ENCODE measurements around the gene SYNJ2. TPM values are rescaled to one million over a fixed set of nuclear protein-coding genes. Genes with fewer than 3 reads are reported as not detected.

The SYNJ2 gene
- total RNA-seq, 2 experiments from 2014 or later, result 28.6 to 30.1 TPM

- peak; percentile 68 for DNase-seq
- Mint-ChIP-seq H3K36me3 (ENCODE audit: low read depth) (peaks cover 2% of the 10 kb centered on the region), H3K4me1 (peaks cover 53% of the 10 kb centered on the region), H3K27ac (peak overlapping the region; percentile 77), H3K4me3 (peak overlapping the region; percentile 58), H3K27me3 (no peaks in the 10 kb centered on the region), H3K9me3 (ENCODE audit: low read depth) (no peaks in the 10 kb centered on the region)
- peak; percentile 83 for ATAC-seq
- ChIA-PET POLR2A (interaction anchor here (0.8 to 1.0 kb wide), 3 partner anchors 11 to 67 kb away, joined by 3 to 7 read pairs (median 4); no protein-coding TSS in a partner anchor), CTCF (interaction anchor here (0.5 to 1.6 kb wide), 10 partner anchors 10 to 87 kb away, joined by 3 to 6 read pairs (median 3); no protein-coding TSS in a partner anchor)
- intact Hi-C loops (cut with DNase I, micrococcal nuclease), result no loop called here
Measured at GRCh38 chr6:157990321-157991066, 8.8 kb downstream of the SYNJ2 start.

- Mint-ChIP-seq H3K36me3 (ENCODE audit: low read depth) (peaks cover 2% of the 10 kb centered on the region), H3K4me3 (no peak overlapping the region), H3K27me3 (no peaks in the 10 kb centered on the region), H3K4me1 (peaks cover 54% of the 10 kb centered on the region), H3K9me3 (ENCODE audit: low read depth) (no peaks in the 10 kb centered on the region), H3K27ac (peak overlapping the region; percentile 77)
- DNase-seq, result no peak
- ChIA-PET CTCF (interaction anchor here (1.0 to 1.4 kb wide), 3 partner anchors 17 to 81 kb away, joined by 3 to 5 read pairs (median 3); no protein-coding TSS in a partner anchor), POLR2A (no interaction called here)
- intact Hi-C loops (cut with DNase I, micrococcal nuclease), result no loop called here
- ATAC-seq, result no peak
Measured at GRCh38 chr6:157991067-157991432, 9.4 kb downstream of the SYNJ2 start.

GRCh38 chr6:157993076-157993475 lies 11.4 kb downstream of the SYNJ2 start:
- no peak for ATAC-seq
- CTCF ChIA-PET, result interaction anchor here (1.5 to 1.6 kb wide), 2 partner anchors 33 to 80 kb away, joined by 3 to 5 read pairs; no protein-coding TSS in a partner anchor
- peaks cover 60% of the 10 kb centered on the region for H3K4me1 Mint-ChIP-seq
- H3K27me3 Mint-ChIP-seq, result no peaks in the 10 kb centered on the region
- intact Hi-C loops (cut with DNase I, micrococcal nuclease), result no loop called here
- POLR2A ChIA-PET, result interaction anchor here (0.6 kb wide), 1 partner anchor 902 kb away, joined by 4 read pairs; no protein-coding TSS in a partner anchor
- no peak overlapping the region for H3K4me3 Mint-ChIP-seq
- no peak for DNase-seq
- no peaks in the 10 kb centered on the region for H3K9me3 Mint-ChIP-seq (ENCODE audit: low read depth)
- H3K27ac Mint-ChIP-seq, result no peak overlapping the region
- peaks cover 2% of the 10 kb centered on the region for H3K36me3 Mint-ChIP-seq (ENCODE audit: low read depth)

DNA sequence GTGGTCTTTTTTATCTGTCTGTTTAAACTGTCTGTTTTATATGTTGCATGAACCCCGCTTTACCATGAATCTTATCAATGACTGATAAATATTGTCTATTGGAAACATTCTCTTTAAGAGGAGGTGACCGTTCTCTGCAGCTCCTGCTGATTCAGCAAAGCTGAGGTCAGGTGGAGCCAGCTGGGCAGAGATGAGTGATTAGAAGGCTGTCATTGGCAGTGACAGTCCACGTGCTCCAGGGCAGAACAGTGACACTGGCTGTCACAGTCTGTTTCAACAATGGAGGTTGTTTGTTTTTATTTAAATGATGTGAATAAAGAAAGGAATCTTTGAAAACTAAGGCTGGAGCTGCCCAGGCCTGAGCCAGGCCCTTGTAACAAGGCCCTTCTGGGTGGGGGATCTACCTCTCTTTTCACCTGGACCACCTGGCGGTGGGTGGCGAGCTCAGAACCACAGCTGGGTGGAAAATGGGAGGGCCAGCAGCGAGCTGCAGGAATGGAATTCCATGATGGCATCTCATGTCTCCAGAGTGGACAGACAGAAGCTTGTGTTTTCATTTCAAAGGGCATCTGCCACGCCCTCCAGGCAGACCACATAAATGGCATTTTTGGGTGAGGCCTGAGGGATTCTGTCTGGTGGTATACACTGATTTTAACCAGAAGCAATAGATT lies 12.6 kb downstream of the SYNJ2 start:
- ATAC-seq (no peak), DNase-seq (no peak)
- H3K27ac Mint-ChIP-seq, result no peak overlapping the region
- peaks cover 55% of the 10 kb centered on the region for H3K4me1 Mint-ChIP-seq
- H3K9me3 Mint-ChIP-seq (ENCODE audit: low read depth), result no peaks in the 10 kb centered on the region
- H3K27me3 Mint-ChIP-seq, result no peaks in the 10 kb centered on the region
- ChIA-PET CTCF (interaction anchor here (1.1 to 1.8 kb wide), 4 partner anchors 9 to 79 kb away, joined by 3 to 6 read pairs (median 4); no protein-coding TSS in a partner anchor), POLR2A (no interaction called here)
- peaks cover 5% of the 10 kb centered on the region for H3K36me3 Mint-ChIP-seq (ENCODE audit: low read depth)
- H3K4me3 Mint-ChIP-seq, result no peak overlapping the region
- intact Hi-C loops (cut with DNase I, micrococcal nuclease), result no loop called here

- H3K9me3 Mint-ChIP-seq (ENCODE audit: low read depth), result no peaks in the 10 kb centered on the region
- H3K36me3 Mint-ChIP-seq (ENCODE audit: low read depth), result peaks cover 5% of the 10 kb centered on the region
- ATAC-seq (no peak), DNase-seq (no peak)
- no peaks in the 10 kb centered on the region for H3K27me3 Mint-ChIP-seq
- CTCF ChIA-PET, result interaction anchor here (0.6 to 1.8 kb wide), 3 partner anchors 12 to 73 kb away, joined by 3 to 6 read pairs (median 4); no protein-coding TSS in a partner anchor
- H3K4me3 Mint-ChIP-seq, result no peak overlapping the region
- POLR2A ChIA-PET, result interaction anchor here (0.5 kb wide), 1 partner anchor 265 kb away, joined by 3 read pairs; no protein-coding TSS in a partner anchor
- H3K27ac Mint-ChIP-seq, result no peak overlapping the region
- intact Hi-C loops (cut with DNase I, micrococcal nuclease), result no loop called here
- H3K4me1 Mint-ChIP-seq, result peaks cover 45% of the 10 kb centered on the region
Measured at GRCh38 chr6:157995458-157995857, 13.8 kb downstream of the SYNJ2 start.

DNA sequence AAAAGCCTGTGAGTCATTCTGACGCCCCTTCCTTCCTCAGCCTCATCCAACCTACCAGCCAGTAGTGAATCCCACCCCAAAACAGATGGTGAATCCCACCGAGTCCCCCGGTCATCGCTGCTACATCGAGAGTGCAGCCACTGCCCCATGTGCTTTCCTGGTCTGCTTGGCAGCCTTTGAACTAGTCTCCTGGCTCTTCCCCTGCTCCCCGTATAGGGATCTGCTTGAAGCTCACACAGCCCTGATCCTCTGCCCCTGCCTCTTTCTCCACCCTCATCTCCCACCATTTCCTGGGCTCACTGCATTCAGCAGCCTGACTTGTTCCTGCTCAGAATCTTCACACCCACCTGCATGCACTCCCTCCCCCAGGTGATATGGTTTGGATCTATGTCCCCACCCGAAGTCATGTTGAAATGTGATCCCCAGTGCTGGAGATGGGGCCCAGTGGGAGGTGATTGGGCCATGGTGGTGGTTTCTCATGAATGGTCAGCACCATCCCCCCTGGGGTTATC lies 14.6 kb downstream of the SYNJ2 start:
- DNase-seq (no peak), ATAC-seq (no peak)
- Mint-ChIP-seq H3K4me3 (no peak overlapping the region), H3K4me1 (peaks cover 37% of the 10 kb centered on the region), H3K9me3 (ENCODE audit: low read depth) (no peaks in the 10 kb centered on the region), H3K36me3 (ENCODE audit: low read depth) (peaks cover 10% of the 10 kb centered on the region), H3K27ac (no peak overlapping the region), H3K27me3 (no peaks in the 10 kb centered on the region)
- ChIA-PET POLR2A (no interaction called here), CTCF (no interaction called here)
- intact Hi-C loops (cut with DNase I, micrococcal nuclease), result no loop called here

DNA sequence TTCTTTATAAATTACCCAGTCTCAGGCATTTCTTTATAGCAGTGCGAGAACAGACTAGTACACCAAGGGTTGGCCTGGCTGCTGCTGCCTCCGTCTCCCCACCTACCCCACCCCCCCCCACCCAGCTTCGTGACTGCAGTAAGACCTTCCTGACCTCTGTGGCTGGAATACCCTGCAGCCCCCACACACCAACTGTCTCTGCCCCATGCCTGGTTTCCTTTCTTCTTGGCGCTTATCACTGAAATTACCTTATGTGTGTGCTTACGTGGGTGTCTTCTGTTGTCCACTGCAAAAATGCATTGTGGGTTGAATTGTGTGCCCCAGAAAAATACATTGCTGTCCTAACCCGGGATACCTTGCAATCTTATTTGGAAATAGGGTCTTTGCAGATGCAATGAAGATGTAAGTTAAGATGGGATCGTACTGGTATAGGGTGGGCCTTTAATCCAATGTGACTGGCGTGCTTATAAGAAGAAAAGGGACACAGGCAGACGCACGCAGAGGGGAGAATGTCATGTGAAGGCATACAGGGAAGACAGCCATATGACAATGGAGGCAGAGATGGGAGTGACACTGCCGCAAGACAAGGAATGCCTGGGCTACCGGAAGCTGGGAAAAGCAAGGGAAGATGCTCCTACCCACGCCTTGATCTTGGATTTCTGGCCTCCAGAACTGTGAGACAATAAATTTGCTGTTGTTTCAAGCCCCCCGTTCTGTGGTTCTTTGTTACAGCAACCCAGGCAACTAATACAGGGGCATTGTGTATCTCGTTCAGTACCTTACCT lies 15.4 kb downstream of the SYNJ2 start:
- ATAC-seq (no peak), DNase-seq (no peak)
- intact Hi-C loops (cut with DNase I, micrococcal nuclease), result no loop called here
- H3K9me3 Mint-ChIP-seq (ENCODE audit: low read depth), result no peaks in the 10 kb centered on the region
- no peaks in the 10 kb centered on the region for H3K27me3 Mint-ChIP-seq
- ChIA-PET POLR2A (no interaction called here), CTCF (no interaction called here)
- H3K36me3 Mint-ChIP-seq (ENCODE audit: low read depth), result peaks cover 15% of the 10 kb centered on the region
- H3K4me1 Mint-ChIP-seq, result peaks cover 37% of the 10 kb centered on the region
- H3K4me3 Mint-ChIP-seq, result no peak overlapping the region
- H3K27ac Mint-ChIP-seq, result no peak overlapping the region

GRCh38 chr6:157997893-157998608 lies 16.4 kb downstream of the SYNJ2 start:
- DNase-seq (no peak), ATAC-seq (no peak)
- intact Hi-C loops (cut with DNase I, micrococcal nuclease), result no loop called here
- ChIA-PET POLR2A (interaction anchor here (2.3 kb wide), 1 partner anchor 28 kb away, joined by 7 read pairs; no protein-coding TSS in a partner anchor), CTCF (interaction anchor here (0.7 kb wide), 1 partner anchor 27 kb away, joined by 3 read pairs; no protein-coding TSS in a partner anchor)
- Mint-ChIP-seq H3K4me3 (no peak overlapping the region), H3K27me3 (no peaks in the 10 kb centered on the region), H3K4me1 (peaks cover 44% of the 10 kb centered on the region), H3K36me3 (ENCODE audit: low read depth) (peaks cover 17% of the 10 kb centered on the region), H3K27ac (no peak overlapping the region), H3K9me3 (ENCODE audit: low read depth) (no peaks in the 10 kb centered on the region)

DNA sequence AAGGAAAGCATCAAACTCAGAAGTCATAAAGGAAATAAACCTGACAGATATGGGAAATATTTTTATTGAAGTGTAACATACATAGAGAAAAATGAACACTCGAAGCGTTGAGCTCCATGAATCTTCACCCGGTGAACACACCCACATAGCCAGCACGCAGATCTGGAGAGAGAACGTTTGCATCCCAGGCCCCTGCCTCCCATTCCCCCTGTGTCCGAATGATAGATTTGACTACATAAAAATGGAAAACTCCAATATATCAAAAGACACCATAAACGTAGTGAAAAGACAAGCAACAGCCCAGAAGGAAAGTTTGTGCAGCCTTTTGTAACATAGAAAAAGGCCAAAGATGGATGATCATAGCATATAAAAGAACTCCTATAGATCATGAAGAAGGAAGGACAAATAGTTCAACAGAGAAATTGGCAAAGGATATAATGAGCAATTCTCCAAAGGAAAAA lies 17.1 kb downstream of the SYNJ2 start:
- Mint-ChIP-seq H3K36me3 (ENCODE audit: low read depth) (peaks cover 17% of the 10 kb centered on the region), H3K27ac (no peak overlapping the region), H3K4me1 (peaks cover 47% of the 10 kb centered on the region), H3K9me3 (ENCODE audit: low read depth) (no peaks in the 10 kb centered on the region), H3K27me3 (no peaks in the 10 kb centered on the region), H3K4me3 (no peak overlapping the region)
- ChIA-PET POLR2A (interaction anchor here (2.3 kb wide), 1 partner anchor 28 kb away, joined by 7 read pairs; no protein-coding TSS in a partner anchor), CTCF (interaction anchor here (1.3 kb wide), 1 partner anchor 9 kb away, joined by 3 read pairs; no protein-coding TSS in a partner anchor)
- ATAC-seq (no peak), DNase-seq (no peak)
- intact Hi-C loops (cut with DNase I, micrococcal nuclease), result no loop called here

GRCh38 chr6:157999168-158000051 lies 17.7 kb downstream of the SYNJ2 start:
- peaks cover 49% of the 10 kb centered on the region for H3K4me1 Mint-ChIP-seq
- H3K27ac Mint-ChIP-seq, result no peak overlapping the region
- H3K4me3 Mint-ChIP-seq, result no peak overlapping the region
- ChIA-PET POLR2A (interaction anchor here (0.6 to 2.3 kb wide), 2 partner anchors 12 to 27 kb away, joined by 4 to 7 read pairs; no protein-coding TSS in a partner anchor), CTCF (interaction anchor here (0.7 to 1.3 kb wide), 4 partner anchors 9 to 63 kb away, joined by 3 to 4 read pairs (median 3); no protein-coding TSS in a partner anchor)
- no peaks in the 10 kb centered on the region for H3K9me3 Mint-ChIP-seq (ENCODE audit: low read depth)
- no peaks in the 10 kb centered on the region for H3K27me3 Mint-ChIP-seq
- ATAC-seq, result no peak
- DNase-seq, result no peak
- peaks cover 17% of the 10 kb centered on the region for H3K36me3 Mint-ChIP-seq (ENCODE audit: low read depth)
- intact Hi-C loops (cut with DNase I, micrococcal nuclease), result no loop called here
